Mesenteric fat pad (tissue), 1 donor: Measurements from ENCODE around the gene LHFPL2. TPM values are rescaled to one million over a fixed set of nuclear protein-coding genes. Genes with fewer than 3 reads are reported as not detected.
"Not testable (repeated sequence)": the region's sequence is repeated elsewhere in the genome, so short reads cannot be mapped to it uniquely, and the experiment has no call there.

Source experiments
- DNase-seq: peaks from one replicate; pipeline ENCODE4 v3.0.0-alpha.2; 2020; ENCODE audit warnings: low spot score
- total RNA-seq: library from RNA; stranded (reverse); fragmentation: NEBNext Ultra II Directional; extraction: Animal tissue kit (Norgen Biotek cat#: 25700); gene quantifications from one replicate; pipeline ENCODE4 v1.2.1, GENCODE V29; 2021
- donor health status: DM: yes; HTN: yes; CAD: no.

Gene LHFPL2
- total RNA-seq, 1 donor from 2014 or later: 76.0 TPM

- no peak for DNase-seq
Measured at GRCh38 chr5:78486218-78486617, 162.4 kb downstream of the LHFPL2 start.

- DNase-seq: no peak
Measured at GRCh38 chr5:78483809-78484521, 164.6 kb downstream of the LHFPL2 start.

GRCh38 chr5:78482948-78483347, 165.6 kb downstream of the LHFPL2 start:
- no peak for DNase-seq

GRCh38 chr5:78476795-78477194, 171.8 kb downstream of the LHFPL2 start:
- DNase-seq: no peak

- no peak for DNase-seq
Measured at GRCh38 chr5:78475370-78475769, 173.2 kb downstream of the LHFPL2 start.

GRCh38 chr5:78473751-78474150, 174.8 kb downstream of the LHFPL2 start:
- DNase-seq: no peak

GRCh38 chr5:78472469-78473106, 176.0 kb downstream of the LHFPL2 start:
- no peak for DNase-seq

- DNase-seq: no peak
Measured at GRCh38 chr5:78471896-78472295, 176.7 kb downstream of the LHFPL2 start.

GRCh38 chr5:78467752-78468357, 180.7 kb downstream of the LHFPL2 start:
- DNase-seq: no peak

GRCh38 chr5:78467140-78467539, 181.4 kb downstream of the LHFPL2 start:
- no peak for DNase-seq

- DNase-seq: no peak
Measured at GRCh38 chr5:78458843-78459242, 189.7 kb downstream of the LHFPL2 start.

- DNase-seq: not testable (repeated sequence)
Measured at GRCh38 chr5:78457507-78457906, 191.1 kb downstream of the LHFPL2 start.

GRCh38 chr5:78449103-78449502, 199.5 kb downstream of the LHFPL2 start:
- no peak for DNase-seq

GRCh38 chr5:78447775-78448424, 200.7 kb downstream of the LHFPL2 start:
- DNase-seq: no peak
